HCEC 1CT (cell line): Measurements from ENCODE around the gene IGSF10.

Source experiments
- DNase-seq: peaks from one replicate; pipeline ENCODE4 v3.0.0-alpha.2; 2017

IGSF10 gene

GRCh38 chr3:151412989-151413388 lies 47.9 kb downstream of the IGSF10 start:
- DNase-seq: no peak
